Fibroblast of villous mesenchyme (primary cell): ENCODE results near the gene ARFRP1. TPM values are rescaled to one million over a fixed set of nuclear protein-coding genes. Genes with fewer than 3 reads are reported as not detected.

Experiments
- DNase-seq: peaks from one replicate; pipeline ENCODE4 v3.0.0-alpha.2; 2010; ENCODE audit warnings: low read depth
- H3K4me3 ChIP-seq: 2 replicates; pipeline ENCODE4 v1.5.1; 2011; ENCODE audit warnings: low read depth, mild to moderate bottlenecking, low read length
- CTCF ChIP-seq: IDR thresholded peaks from 2 replicates; pipeline ENCODE4 v1.5.1; 2012; ENCODE audit warnings: low read depth, mild to moderate bottlenecking, low read length; ENCODE audit not compliant: insufficient read depth
- total RNA-seq: library from RNA; depleted of rRNA; stranded (reverse); fragments of >200 nt; gene quantifications from 2 replicates; pipeline ENCODE4 v1.2.3, GENCODE V29; 2012

The ARFRP1 gene
- total RNA-seq, 1 donor, result 24.2 TPM

- H3K4me3 ChIP-seq, result no peak overlapping the region
- no peak for DNase-seq
- no peak for TF ChIP-seq CTCF
Observed at GRCh38 chr20:63751471-63752271, 43.9 kb upstream of the ARFRP1 start.

GRCh38 chr20:63750807-63751470 is 43.2 kb upstream of the ARFRP1 start:
- TF ChIP-seq CTCF, result no peak
- DNase-seq, result no peak

GRCh38 chr20:63749597-63750508 is 42.1 kb upstream of the ARFRP1 start:
- no peak for TF ChIP-seq CTCF
- no peak for DNase-seq
- H3K4me3 ChIP-seq, result no peak overlapping the region

More at GRCh38 chr20:63750807-63751470, 43.2 kb upstream of the ARFRP1 start:
- no peak overlapping the region for H3K4me3 ChIP-seq

- DNase-seq, result no peak
- TF ChIP-seq CTCF, result no peak
- no peak overlapping the region for H3K4me3 ChIP-seq
Observed at GRCh38 chr20:63748934-63749270, 41.1 kb upstream of the ARFRP1 start.

- DNase-seq, result no peak
- no peak overlapping the region for H3K4me3 ChIP-seq
- TF ChIP-seq CTCF, result no peak
Observed at GRCh38 chr20:63748070-63748933, 40.5 kb upstream of the ARFRP1 start.

GRCh38 chr20:63747622-63748069 is 39.9 kb upstream of the ARFRP1 start:
- DNase-seq, result no peak
- no peak for TF ChIP-seq CTCF
- H3K4me3 ChIP-seq, result no peak overlapping the region
